ENCODE results near the gene CCSER1. TPM values are rescaled to one million over a fixed set of nuclear protein-coding genes. Genes with fewer than 3 reads are reported as not detected.
"Not testable (repeated sequence)": the region's sequence is repeated elsewhere in the genome, so short reads cannot be mapped to it uniquely, and the experiment has no call there.

Gene CCSER1
- total RNA-seq, 1 experiment from 2014 or later: 5.9 TPM

DNA sequence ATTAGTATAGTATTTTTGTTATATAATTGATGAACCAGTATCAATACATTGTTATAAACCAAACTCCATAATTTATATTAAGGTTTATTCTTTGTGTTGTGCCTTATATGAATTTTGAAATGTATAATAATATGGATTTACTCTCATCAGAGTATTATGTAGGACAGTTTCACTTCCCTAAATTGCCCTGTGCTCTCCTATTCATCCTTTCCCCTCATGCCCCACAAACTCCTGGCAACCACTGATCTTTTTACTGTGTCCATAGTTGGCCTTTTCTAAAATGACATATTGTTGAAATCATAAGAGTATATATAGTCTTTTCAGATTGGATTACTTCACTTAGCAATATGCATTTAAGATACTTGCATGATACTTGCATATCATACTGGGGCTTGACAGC is 1218.4 kb downstream of the CCSER1 start:
- Histone ChIP-seq H3F3A (ENCODE audit: insufficient read depth, low read depth) (no peaks in the 10 kb centered on the region), H2AFZ (no peak overlapping the region), H3K27ac (no peak overlapping the region), H3K27me3 (ENCODE audit: insufficient read depth, low read depth) (no peaks in the 10 kb centered on the region), H4K20me1 (ENCODE audit: insufficient read depth) (no peaks in the 10 kb centered on the region), H3K36me3 (ENCODE audit: low read depth) (no peaks in the 10 kb centered on the region), H3K9me2 (ENCODE audit: insufficient read depth) (no peaks in the 10 kb centered on the region; the same call in 1 of the 2 replicates), H3K79me2 (ENCODE audit: low read depth) (no peaks in the 10 kb centered on the region), H3K4me1 (replicated peaks; ENCODE audit: insufficient read depth) (no peaks in the 10 kb centered on the region), H3K4me2 (no peak overlapping the region), H3K4me3 (no peak overlapping the region), H3K9me3 (ENCODE audit: insufficient read depth, low read depth) (no peaks in the 10 kb centered on the region)
- TF ChIP-seq EZH2 (IDR thresholded peaks at IDR 0.05; ENCODE audit: low read depth): no peak
- TF ChIP-seq, protein P1, sequence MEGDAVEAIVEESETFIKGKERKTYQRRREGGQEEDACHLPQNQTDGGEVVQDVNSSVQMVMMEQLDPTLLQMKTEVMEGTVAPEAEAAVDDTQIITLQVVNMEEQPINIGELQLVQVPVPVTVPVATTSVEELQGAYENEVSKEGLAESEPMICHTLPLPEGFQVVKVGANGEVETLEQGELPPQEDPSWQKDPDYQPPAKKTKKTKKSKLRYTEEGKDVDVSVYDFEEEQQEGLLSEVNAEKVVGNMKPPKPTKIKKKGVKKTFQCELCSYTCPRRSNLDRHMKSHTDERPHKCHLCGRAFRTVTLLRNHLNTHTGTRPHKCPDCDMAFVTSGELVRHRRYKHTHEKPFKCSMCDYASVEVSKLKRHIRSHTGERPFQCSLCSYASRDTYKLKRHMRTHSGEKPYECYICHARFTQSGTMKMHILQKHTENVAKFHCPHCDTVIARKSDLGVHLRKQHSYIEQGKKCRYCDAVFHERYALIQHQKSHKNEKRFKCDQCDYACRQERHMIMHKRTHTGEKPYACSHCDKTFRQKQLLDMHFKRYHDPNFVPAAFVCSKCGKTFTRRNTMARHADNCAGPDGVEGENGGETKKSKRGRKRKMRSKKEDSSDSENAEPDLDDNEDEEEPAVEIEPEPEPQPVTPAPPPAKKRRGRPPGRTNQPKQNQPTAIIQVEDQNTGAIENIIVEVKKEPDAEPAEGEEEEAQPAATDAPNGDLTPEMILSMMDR (conservative IDR thresholded peaks at IDR 0.05): no peak
- ChIA-PET CTCF (no interaction called here), POLR2A (ENCODE audit: unreplicated experiment) (no interaction called here)
- no TSS peak for BruUV-seq (replicated peaks)
- intact Hi-C loops (cut with micrococcal nuclease; ENCODE audit: unreplicated experiment): no loop called here
- DNase-seq: no peak

DNA sequence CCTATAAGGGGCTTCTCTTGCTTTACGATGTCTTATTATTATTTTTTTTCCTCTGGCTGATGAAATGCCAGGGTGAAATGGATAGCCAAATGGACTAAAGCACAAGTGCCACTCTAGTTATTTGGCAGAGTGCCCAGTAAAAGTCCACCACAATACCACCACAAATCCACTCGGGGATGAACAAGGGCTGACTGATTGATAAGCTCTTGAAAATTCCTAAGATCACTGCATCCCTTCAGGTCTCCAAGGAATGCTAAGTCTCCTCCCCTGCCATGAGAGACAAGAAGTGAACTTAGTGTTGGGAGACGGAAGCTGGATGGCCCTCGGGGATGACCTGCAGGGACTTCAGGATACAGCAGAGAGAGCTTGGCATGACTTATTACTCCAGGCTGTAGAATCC is 1229.3 kb downstream of the CCSER1 start:
- POLR2A ChIA-PET (ENCODE audit: unreplicated experiment); H3F3A ChIP-seq (ENCODE audit: insufficient read depth, low read depth); CTCF ChIA-PET; H4K20me1 ChIP-seq (ENCODE audit: insufficient read depth); H3K4me1 ChIP-seq (replicated peaks; ENCODE audit: insufficient read depth); BruUV-seq (replicated peaks); intact Hi-C loops (cut with micrococcal nuclease; ENCODE audit: unreplicated experiment); H3K36me3 ChIP-seq (ENCODE audit: low read depth); H3K4me2 ChIP-seq; H3K27ac ChIP-seq; H3K79me2 ChIP-seq (ENCODE audit: low read depth); DNase-seq; H3K9me2 ChIP-seq (ENCODE audit: insufficient read depth); H3K4me3 ChIP-seq; H2AFZ ChIP-seq; H3K27me3 ChIP-seq (ENCODE audit: insufficient read depth, low read depth); H3K9me3 ChIP-seq (ENCODE audit: insufficient read depth, low read depth): not testable (repeated sequence)

- H3K79me2 ChIP-seq (ENCODE audit: low read depth); H4K20me1 ChIP-seq (ENCODE audit: insufficient read depth); H3F3A ChIP-seq (ENCODE audit: insufficient read depth, low read depth); H3K4me1 ChIP-seq (replicated peaks; ENCODE audit: insufficient read depth); H3K9me2 ChIP-seq (ENCODE audit: insufficient read depth); H3K9me3 ChIP-seq (ENCODE audit: insufficient read depth, low read depth); H3K4me3 ChIP-seq; DNase-seq; CTCF ChIA-PET; BruUV-seq (replicated peaks); intact Hi-C loops (cut with micrococcal nuclease; ENCODE audit: unreplicated experiment); H3K27ac ChIP-seq; H3K36me3 ChIP-seq (ENCODE audit: low read depth); H3K4me2 ChIP-seq; H3K27me3 ChIP-seq (ENCODE audit: insufficient read depth, low read depth); POLR2A ChIA-PET (ENCODE audit: unreplicated experiment); H2AFZ ChIP-seq: not testable (repeated sequence)
Observed at GRCh38 chr4:91358016-91358415, 1230.8 kb downstream of the CCSER1 start.

DNA sequence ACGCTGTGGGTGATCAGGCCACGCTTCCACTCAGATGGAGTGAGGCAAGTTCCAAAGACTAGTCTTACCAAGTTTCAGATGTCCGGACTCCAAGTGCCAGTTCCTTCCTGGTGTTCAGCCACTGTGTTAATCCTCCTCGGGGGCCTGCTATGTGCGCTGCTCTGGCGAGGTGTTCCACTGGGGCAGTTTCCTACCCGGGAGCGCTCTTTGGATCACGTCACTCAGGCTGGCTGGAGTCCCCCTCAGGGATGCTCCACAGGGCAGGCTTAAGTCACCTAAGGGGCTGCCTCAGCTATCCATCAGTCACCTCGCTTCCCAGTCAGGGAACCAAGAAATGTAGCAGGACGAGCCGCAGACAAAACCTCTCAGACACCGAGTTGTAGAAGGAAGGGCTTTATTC is 1231.4 kb downstream of the CCSER1 start:
- H3K9me2 ChIP-seq (ENCODE audit: insufficient read depth); H4K20me1 ChIP-seq (ENCODE audit: insufficient read depth); H3K4me2 ChIP-seq; H3K4me3 ChIP-seq; H3K9me3 ChIP-seq (ENCODE audit: insufficient read depth, low read depth); H3K36me3 ChIP-seq (ENCODE audit: low read depth); H2AFZ ChIP-seq; CTCF ChIA-PET; H3K27ac ChIP-seq; intact Hi-C loops (cut with micrococcal nuclease; ENCODE audit: unreplicated experiment); BruUV-seq (replicated peaks); H3K4me1 ChIP-seq (replicated peaks; ENCODE audit: insufficient read depth); H3K27me3 ChIP-seq (ENCODE audit: insufficient read depth, low read depth); POLR2A ChIA-PET (ENCODE audit: unreplicated experiment); DNase-seq; H3F3A ChIP-seq (ENCODE audit: insufficient read depth, low read depth); H3K79me2 ChIP-seq (ENCODE audit: low read depth): not testable (repeated sequence)

Measured in PC-9 (cell line).